T-helper 1 cell treated with Interleukin-12 subunit alpha and Interleukin-12 subunit beta and Interleukin-4 antibody, amounts not matched to agents 30 ng/mL and 1 ng/mL, for 36 hours (primary cell): ENCODE measurements around the gene NR1I2. TPM values are rescaled to one million over a fixed set of nuclear protein-coding genes. Genes with fewer than 3 reads are reported as not detected.

ENCODE experiments used
- total RNA-seq: library from RNA; stranded (reverse); gene quantifications from 2 replicates; pipeline ENCODE4 v1.2.3, GENCODE V29; 2022

NR1I2 gene
- total RNA-seq, 1 donor from 2014 or later = not detected

Other genes starting within 250 kb of the NR1I2 start
- 17.7 and 20.7 TPM in 2 replicates for gene CD80, start 222.5 kb upstream of the NR1I2 start, total RNA-seq
- gene ADPRH, start 202.6 kb upstream of the NR1I2 start, total RNA-seq = 3.9 and 5.8 TPM in 2 replicates
- 0.12 and 0.41 TPM in 2 replicates for gene PLA1A, start 184.2 kb upstream of the NR1I2 start, total RNA-seq
- 2.0 and 2.3 TPM in 2 replicates for gene POPDC2, start 121.5 kb upstream of the NR1I2 start, total RNA-seq
- gene COX17, start 104.7 kb upstream of the NR1I2 start, total RNA-seq = 48.8 and 55.6 TPM in 2 replicates
- gene CFAP91, start 79.1 kb upstream of the NR1I2 start, total RNA-seq = 0.17 and 0.20 TPM in 2 replicates